Activated naive CD8-positive, alpha-beta T cell treated with anti-CD3 and anti-CD28 coated beads, Interleukin-2, amount 10 ng/mL, durations not matched to agents 7 days and 5 days (primary cell): Measurements from ENCODE around the gene USHBP1. TPM values are rescaled to one million over a fixed set of nuclear protein-coding genes. Genes with fewer than 3 reads are reported as not detected.
"Not testable (repeated sequence)": the region's sequence is repeated elsewhere in the genome, so short reads cannot be mapped to it uniquely, and the experiment has no call there.

Experiments
- ATAC-seq: fragments of 150-1000 bp; cut with Tn5 transposase; one replicate; pipeline ENCODE4 v1.10.0; 2021; ENCODE audit warnings: low read depth, moderate library complexity
- POLR2A ChIA-PET: fragments of 350-600 bp; sonication (Branson Sonifier 250); formaldehyde crosslinking; loops from one replicate; lab custom pipeline; 2021; ENCODE audit warnings: antibody characterized with exemption; lab: Charles Lee
- DNase-seq: peaks from one replicate; pipeline ENCODE4 v3.0.0; 2021
- H3K27ac Mint-ChIP-seq: one replicate; pipeline ENCODE4 v1.8.0; 2022; ENCODE audit warnings: mild to moderate bottlenecking, mixed read lengths
- H3K27me3 Mint-ChIP-seq: one replicate; pipeline ENCODE4 v1.8.0; 2022; ENCODE audit warnings: mild to moderate bottlenecking, moderate library complexity, mixed read lengths
- H3K36me3 Mint-ChIP-seq: one replicate; pipeline ENCODE4 v1.8.0; 2021; ENCODE audit warnings: mild to moderate bottlenecking, mixed read lengths
- H3K4me1 Mint-ChIP-seq: one replicate; pipeline ENCODE4 v1.8.0; 2021; ENCODE audit warnings: mixed read lengths
- H3K4me3 Mint-ChIP-seq: one replicate; pipeline ENCODE4 v1.8.0; 2022; ENCODE audit warnings: mild to moderate bottlenecking, moderate library complexity, mixed read lengths
- H3K9me3 Mint-ChIP-seq: one replicate; pipeline ENCODE4 v1.8.0; 2021; ENCODE audit warnings: mixed read lengths
- total RNA-seq, 2 experiments: library from RNA; stranded (reverse); gene quantifications; one replicate each; pipeline ENCODE4 v1.2.3, GENCODE V29; 2021

The USHBP1 gene
- total RNA-seq, 2 experiments from 2014 or later, result not detected

- DNase-seq, result peak; percentile 55
- POLR2A ChIA-PET, result no interaction called here
These were observed 24.9 kb upstream of the USHBP1 start for GRCh38 chr19:17289489-17289888.

GRCh38 chr19:17286752-17287151 is 22.2 kb upstream of the USHBP1 start:
- ATAC-seq, result no peak

More at GRCh38 chr19:17289489-17289888, 24.9 kb upstream of the USHBP1 start:
- no peaks in the 10 kb centered on the region for H3K27me3 Mint-ChIP-seq
- H3K27ac Mint-ChIP-seq, result no peak overlapping the region
- H3K4me1 Mint-ChIP-seq, result peaks cover 10% of the 10 kb centered on the region
- no peak overlapping the region for H3K4me3 Mint-ChIP-seq
- ATAC-seq, result no peak
- H3K9me3 Mint-ChIP-seq, result no peaks in the 10 kb centered on the region
- no peaks in the 10 kb centered on the region for H3K36me3 Mint-ChIP-seq

GRCh38 chr19:17286263-17286662 is 21.7 kb upstream of the USHBP1 start:
- peaks cover 2% of the 10 kb centered on the region for H3K36me3 Mint-ChIP-seq
- H3K4me3 Mint-ChIP-seq, result no peak overlapping the region
- no peaks in the 10 kb centered on the region for H3K9me3 Mint-ChIP-seq
- POLR2A ChIA-PET, result interaction anchor here (0.6 kb wide), 1 partner anchor 123 kb away, joined by 4 read pairs; no protein-coding TSS in a partner anchor
- H3K27ac Mint-ChIP-seq, result no peak overlapping the region
- DNase-seq, result no peak
- H3K4me1 Mint-ChIP-seq, result peaks cover 10% of the 10 kb centered on the region
- no peaks in the 10 kb centered on the region for H3K27me3 Mint-ChIP-seq
- ATAC-seq, result no peak

More at GRCh38 chr19:17286752-17287151, 22.2 kb upstream of the USHBP1 start:
- POLR2A ChIA-PET, result interaction anchor here (0.6 kb wide), 1 partner anchor 122 kb away, joined by 4 read pairs; no protein-coding TSS in a partner anchor
- H3K27ac Mint-ChIP-seq, result no peak overlapping the region
- DNase-seq, result no peak
- H3K4me1 Mint-ChIP-seq, result peaks cover 7% of the 10 kb centered on the region
- no peaks in the 10 kb centered on the region for H3K9me3 Mint-ChIP-seq
- peaks cover 2% of the 10 kb centered on the region for H3K36me3 Mint-ChIP-seq
- H3K27me3 Mint-ChIP-seq, result no peaks in the 10 kb centered on the region
- no peak overlapping the region for H3K4me3 Mint-ChIP-seq

GRCh38 chr19:17285415-17286135 is 21.0 kb upstream of the USHBP1 start:
- Mint-ChIP-seq H3K4me1 (peaks cover 10% of the 10 kb centered on the region), H3K36me3 (peaks cover 2% of the 10 kb centered on the region), H3K4me3 (no peak overlapping the region), H3K27me3 (no peaks in the 10 kb centered on the region), H3K27ac (no peak overlapping the region), H3K9me3 (no peaks in the 10 kb centered on the region)
- POLR2A ChIA-PET, result interaction anchor here (0.6 kb wide), 1 partner anchor 61 kb away, joined by 6 read pairs; no protein-coding TSS in a partner anchor
- ATAC-seq, result no peak
- DNase-seq, result no peak

GRCh38 chr19:17283504-17283996 is 19.0 kb upstream of the USHBP1 start:
- Mint-ChIP-seq H3K36me3 (peaks cover 2% of the 10 kb centered on the region), H3K27me3 (no peaks in the 10 kb centered on the region), H3K4me1 (peaks cover 10% of the 10 kb centered on the region), H3K27ac (no peak overlapping the region), H3K9me3 (no peaks in the 10 kb centered on the region), H3K4me3 (peak overlapping the region; percentile 29)
- DNase-seq, result no peak
- ATAC-seq, result no peak
- POLR2A ChIA-PET, result no interaction called here

- POLR2A ChIA-PET, result interaction anchor here (0.5 to 2.1 kb wide), 8 partner anchors 10 to 213 kb away, joined by 3 to 10 read pairs (median 4); partner anchors contain the start of genes BABAM1, MYO9B and OCEL1
These were observed 18.1 kb upstream of the USHBP1 start for GRCh38 chr19:17282488-17283125.

GRCh38 chr19:17281391-17282304 is 17.1 kb upstream of the USHBP1 start, which contains the start of gene ANKLE1:
TSS of gene ANKLE1 (plus strand) at chr19:17281901. CDS start at chr19:17281921, 20 bp downstream.
- H3K27ac Mint-ChIP-seq, result peak within 1 kb of the TSS; percentile 81
- peaks cover 8% of the 10 kb centered on the region for H3K36me3 Mint-ChIP-seq
- peak; percentile 67 for DNase-seq
- peaks cover 10% of the 10 kb centered on the region for H3K4me1 Mint-ChIP-seq
- ATAC-seq, result peak; percentile 52
- H3K9me3 Mint-ChIP-seq, result no peaks in the 10 kb centered on the region
- H3K4me3 Mint-ChIP-seq, result peak within 1 kb of the TSS; percentile 86
- H3K27me3 Mint-ChIP-seq, result no peaks in the 10 kb centered on the region
- POLR2A ChIA-PET, result interaction anchor here (0.6 to 2.1 kb wide), 12 partner anchors 11 to 327 kb away, joined by 3 to 10 read pairs (median 4); partner anchors contain the start of genes BABAM1, MYO9B and OCEL1

More at GRCh38 chr19:17282488-17283125, 18.1 kb upstream of the USHBP1 start:
- Mint-ChIP-seq H3K27ac (peak overlapping the region; percentile 81), H3K9me3 (no peaks in the 10 kb centered on the region), H3K4me3 (peak overlapping the region; percentile 86), H3K4me1 (peaks cover 10% of the 10 kb centered on the region), H3K27me3 (no peaks in the 10 kb centered on the region), H3K36me3 (peaks cover 2% of the 10 kb centered on the region)
- ATAC-seq (peak; percentile 87), DNase-seq (peak; percentile 86)

GRCh38 chr19:17279436-17279835 is 14.9 kb upstream of the USHBP1 start:
- Mint-ChIP-seq H3K4me1 (peaks cover 10% of the 10 kb centered on the region), H3K27me3 (no peaks in the 10 kb centered on the region), H3K9me3 (no peaks in the 10 kb centered on the region), H3K36me3 (peaks cover 11% of the 10 kb centered on the region), H3K4me3 (no peak overlapping the region), H3K27ac (no peak overlapping the region)
- no peak for DNase-seq
- POLR2A ChIA-PET, result interaction anchor here (0.8 kb wide), 2 partner anchors 15 to 54 kb away, joined by 3 read pairs; partner anchors contain the start of genes OCEL1 and USHBP1
- no peak for ATAC-seq

GRCh38 chr19:17275441-17276175 is 11.1 kb upstream of the USHBP1 start:
- Mint-ChIP-seq H3K9me3 (no peaks in the 10 kb centered on the region), H3K36me3 (peaks cover 16% of the 10 kb centered on the region), H3K27ac (no peak overlapping the region), H3K4me1 (peaks cover 2% of the 10 kb centered on the region), H3K4me3 (no peak overlapping the region), H3K27me3 (no peaks in the 10 kb centered on the region)
- ATAC-seq (no peak), DNase-seq (no peak)
- POLR2A ChIA-PET, result no interaction called here

- H3K27ac Mint-ChIP-seq, POLR2A ChIA-PET: not testable (repeated sequence)
These were observed 10.3 kb upstream of the USHBP1 start for GRCh38 chr19:17274892-17275291.

GRCh38 chr19:17268754-17269153 is 4.2 kb upstream of the USHBP1 start:
- H3K27ac Mint-ChIP-seq, result no peak overlapping the region

More at GRCh38 chr19:17274892-17275291, 10.3 kb upstream of the USHBP1 start:
- H3K36me3 Mint-ChIP-seq, result peaks cover 19% of the 10 kb centered on the region
- DNase-seq, H3K9me3 Mint-ChIP-seq, ATAC-seq, H3K27me3 Mint-ChIP-seq, H3K4me1 Mint-ChIP-seq, H3K4me3 Mint-ChIP-seq: not testable (repeated sequence)

More at GRCh38 chr19:17268754-17269153, 4.2 kb upstream of the USHBP1 start:
- no peaks in the 10 kb centered on the region for H3K27me3 Mint-ChIP-seq
- H3K9me3 Mint-ChIP-seq, result no peaks in the 10 kb centered on the region
- H3K4me1 Mint-ChIP-seq, result peaks cover 20% of the 10 kb centered on the region
- no peak for DNase-seq
- POLR2A ChIA-PET, result interaction anchor here (0.7 kb wide), 1 partner anchor 217 kb away, joined by 9 read pairs; no protein-coding TSS in a partner anchor
- H3K36me3 Mint-ChIP-seq, result peaks cover 11% of the 10 kb centered on the region
- peak overlapping the region; percentile 89 for H3K4me3 Mint-ChIP-seq
- no peak for ATAC-seq
